Neural cell (in vitro differentiated cells): ENCODE results near the gene TNS3.

Experiments
- EP300 ChIP-seq: fragments of 450-650 bp; conservative IDR thresholded peaks from 2 replicates; pipeline ENCODE4 v1.6.1; 2014; ENCODE audit warnings: antibody characterized with exemption, mild to moderate bottlenecking, moderate library complexity; ENCODE audit not compliant: poor library complexity, severe bottlenecking
- EZH2 ChIP-seq: fragments of 200-600, 300-800 bp; shearing (Covaris generic), sonication (generic); IDR thresholded peaks from 2 replicates; pipeline ENCODE4 v1.6.1; 2014; ENCODE audit warnings: antibody characterized with exemption, low read length, borderline replicate concordance, mild to moderate bottlenecking; ENCODE audit not compliant: insufficient read depth, poor library complexity, severe bottlenecking
- POLR2AphosphoS5 ChIP-seq: IDR thresholded peaks from 2 replicates; pipeline ENCODE4 v1.6.1; 2012
- TAF1 ChIP-seq: IDR thresholded peaks from 2 replicates; pipeline ENCODE4 v1.6.1; 2012; ENCODE audit warnings: low read depth
- TF ChIP-seq, protein P1 (sequence below): fragments of 450-650 bp; IDR thresholded peaks from 2 replicates; pipeline ENCODE4 v1.5.1; 2014; ENCODE audit warnings: antibody characterized with exemption, mild to moderate bottlenecking, moderate library complexity; ENCODE audit not compliant: poor library complexity, severe bottlenecking
- TF ChIP-seq, protein P2 (sequence below): IDR thresholded peaks from 2 replicates; pipeline ENCODE4 v1.6.1; 2012; ENCODE audit warnings: borderline replicate concordance

DNA sequence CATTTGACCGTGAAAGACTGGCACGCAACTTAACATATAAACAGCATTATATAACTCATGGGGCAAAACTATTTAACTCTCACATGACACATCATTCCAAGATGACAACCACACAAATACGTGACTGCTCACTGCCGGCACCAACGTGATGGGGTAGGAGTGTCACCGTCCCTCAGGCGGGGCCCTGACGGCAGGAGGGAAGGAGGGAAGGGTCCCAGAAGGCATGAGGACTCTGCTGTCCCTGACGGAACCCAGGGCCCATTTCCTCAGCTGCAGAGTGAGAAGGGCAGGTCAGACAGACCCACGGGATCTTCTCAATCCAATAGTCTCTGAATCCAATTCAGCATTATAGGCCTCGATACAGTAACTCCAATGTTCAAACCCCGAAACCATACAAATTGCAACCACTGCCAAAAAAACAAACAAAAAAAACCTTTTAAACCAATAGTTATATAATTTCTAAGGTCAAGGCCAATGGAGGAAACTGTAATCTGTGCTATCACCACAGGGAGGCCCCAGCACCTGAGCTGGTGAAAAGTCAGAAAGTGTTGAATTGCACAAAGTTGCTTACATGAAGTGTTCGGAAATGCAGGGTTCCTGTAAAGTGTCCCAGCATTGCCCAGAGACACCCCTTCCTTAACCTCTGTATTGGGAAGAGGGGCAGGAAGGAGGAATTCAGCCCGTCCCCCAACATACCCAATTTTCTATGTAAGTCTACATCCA, 137.4 kb downstream of the TNS3 start:
- TF ChIP-seq POLR2AphosphoS5 (no peak), EZH2 (no peak), EP300 (no peak), TAF1 (no peak)
- TF ChIP-seq, protein P1, sequence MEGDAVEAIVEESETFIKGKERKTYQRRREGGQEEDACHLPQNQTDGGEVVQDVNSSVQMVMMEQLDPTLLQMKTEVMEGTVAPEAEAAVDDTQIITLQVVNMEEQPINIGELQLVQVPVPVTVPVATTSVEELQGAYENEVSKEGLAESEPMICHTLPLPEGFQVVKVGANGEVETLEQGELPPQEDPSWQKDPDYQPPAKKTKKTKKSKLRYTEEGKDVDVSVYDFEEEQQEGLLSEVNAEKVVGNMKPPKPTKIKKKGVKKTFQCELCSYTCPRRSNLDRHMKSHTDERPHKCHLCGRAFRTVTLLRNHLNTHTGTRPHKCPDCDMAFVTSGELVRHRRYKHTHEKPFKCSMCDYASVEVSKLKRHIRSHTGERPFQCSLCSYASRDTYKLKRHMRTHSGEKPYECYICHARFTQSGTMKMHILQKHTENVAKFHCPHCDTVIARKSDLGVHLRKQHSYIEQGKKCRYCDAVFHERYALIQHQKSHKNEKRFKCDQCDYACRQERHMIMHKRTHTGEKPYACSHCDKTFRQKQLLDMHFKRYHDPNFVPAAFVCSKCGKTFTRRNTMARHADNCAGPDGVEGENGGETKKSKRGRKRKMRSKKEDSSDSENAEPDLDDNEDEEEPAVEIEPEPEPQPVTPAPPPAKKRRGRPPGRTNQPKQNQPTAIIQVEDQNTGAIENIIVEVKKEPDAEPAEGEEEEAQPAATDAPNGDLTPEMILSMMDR: no peak
- TF ChIP-seq, protein P2, sequence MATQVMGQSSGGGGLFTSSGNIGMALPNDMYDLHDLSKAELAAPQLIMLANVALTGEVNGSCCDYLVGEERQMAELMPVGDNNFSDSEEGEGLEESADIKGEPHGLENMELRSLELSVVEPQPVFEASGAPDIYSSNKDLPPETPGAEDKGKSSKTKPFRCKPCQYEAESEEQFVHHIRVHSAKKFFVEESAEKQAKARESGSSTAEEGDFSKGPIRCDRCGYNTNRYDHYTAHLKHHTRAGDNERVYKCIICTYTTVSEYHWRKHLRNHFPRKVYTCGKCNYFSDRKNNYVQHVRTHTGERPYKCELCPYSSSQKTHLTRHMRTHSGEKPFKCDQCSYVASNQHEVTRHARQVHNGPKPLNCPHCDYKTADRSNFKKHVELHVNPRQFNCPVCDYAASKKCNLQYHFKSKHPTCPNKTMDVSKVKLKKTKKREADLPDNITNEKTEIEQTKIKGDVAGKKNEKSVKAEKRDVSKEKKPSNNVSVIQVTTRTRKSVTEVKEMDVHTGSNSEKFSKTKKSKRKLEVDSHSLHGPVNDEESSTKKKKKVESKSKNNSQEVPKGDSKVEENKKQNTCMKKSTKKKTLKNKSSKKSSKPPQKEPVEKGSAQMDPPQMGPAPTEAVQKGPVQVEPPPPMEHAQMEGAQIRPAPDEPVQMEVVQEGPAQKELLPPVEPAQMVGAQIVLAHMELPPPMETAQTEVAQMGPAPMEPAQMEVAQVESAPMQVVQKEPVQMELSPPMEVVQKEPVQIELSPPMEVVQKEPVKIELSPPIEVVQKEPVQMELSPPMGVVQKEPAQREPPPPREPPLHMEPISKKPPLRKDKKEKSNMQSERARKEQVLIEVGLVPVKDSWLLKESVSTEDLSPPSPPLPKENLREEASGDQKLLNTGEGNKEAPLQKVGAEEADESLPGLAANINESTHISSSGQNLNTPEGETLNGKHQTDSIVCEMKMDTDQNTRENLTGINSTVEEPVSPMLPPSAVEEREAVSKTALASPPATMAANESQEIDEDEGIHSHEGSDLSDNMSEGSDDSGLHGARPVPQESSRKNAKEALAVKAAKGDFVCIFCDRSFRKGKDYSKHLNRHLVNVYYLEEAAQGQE: no peak
